ENCODE results near the gene HS2ST1.
"Not testable (repeated sequence)": the region's sequence is repeated elsewhere in the genome, so short reads cannot be mapped to it uniquely, and the experiment has no call there.

The HS2ST1 gene

GRCh38 chr1:87004857-87005256 is 90.4 kb downstream of the HS2ST1 start:
- H3K4me3 ChIP-seq (ENCODE audit: low read depth, low read length, poor library complexity, severe bottlenecking): no peak overlapping the region
- TF ChIP-seq, protein P1, sequence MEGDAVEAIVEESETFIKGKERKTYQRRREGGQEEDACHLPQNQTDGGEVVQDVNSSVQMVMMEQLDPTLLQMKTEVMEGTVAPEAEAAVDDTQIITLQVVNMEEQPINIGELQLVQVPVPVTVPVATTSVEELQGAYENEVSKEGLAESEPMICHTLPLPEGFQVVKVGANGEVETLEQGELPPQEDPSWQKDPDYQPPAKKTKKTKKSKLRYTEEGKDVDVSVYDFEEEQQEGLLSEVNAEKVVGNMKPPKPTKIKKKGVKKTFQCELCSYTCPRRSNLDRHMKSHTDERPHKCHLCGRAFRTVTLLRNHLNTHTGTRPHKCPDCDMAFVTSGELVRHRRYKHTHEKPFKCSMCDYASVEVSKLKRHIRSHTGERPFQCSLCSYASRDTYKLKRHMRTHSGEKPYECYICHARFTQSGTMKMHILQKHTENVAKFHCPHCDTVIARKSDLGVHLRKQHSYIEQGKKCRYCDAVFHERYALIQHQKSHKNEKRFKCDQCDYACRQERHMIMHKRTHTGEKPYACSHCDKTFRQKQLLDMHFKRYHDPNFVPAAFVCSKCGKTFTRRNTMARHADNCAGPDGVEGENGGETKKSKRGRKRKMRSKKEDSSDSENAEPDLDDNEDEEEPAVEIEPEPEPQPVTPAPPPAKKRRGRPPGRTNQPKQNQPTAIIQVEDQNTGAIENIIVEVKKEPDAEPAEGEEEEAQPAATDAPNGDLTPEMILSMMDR (IDR thresholded peaks at IDR 0.05; ENCODE audit: low read length): no peak
- no peak for TF ChIP-seq EZH2 (IDR thresholded peaks at IDR 0.05; ENCODE audit: borderline replicate concordance, low read length)
- no peaks in the 10 kb centered on the region for H3F3A ChIP-seq (ENCODE audit: insufficient read depth, low read length)
- peaks cover 25% of the 10 kb centered on the region for H3K79me2 ChIP-seq (ENCODE audit: insufficient read depth, low read length)
- H3K4me1 ChIP-seq (ENCODE audit: insufficient read depth, low read length, severe bottlenecking): no peaks in the 10 kb centered on the region
- no peaks in the 10 kb centered on the region for H3K9me3 ChIP-seq (ENCODE audit: low read length)
- no peaks in the 10 kb centered on the region for H4K20me1 ChIP-seq (ENCODE audit: insufficient read depth, low read length)
- H2AFZ ChIP-seq (ENCODE audit: low read length): no peak overlapping the region
- H3K9me2 ChIP-seq (ENCODE audit: low read depth, low read length): no peaks in the 10 kb centered on the region
- H3K36me3 ChIP-seq (ENCODE audit: insufficient read depth, low read length): no peaks in the 10 kb centered on the region; the same call in 1 of the 2 replicates
- no peaks in the 10 kb centered on the region for H3K27me3 ChIP-seq (ENCODE audit: insufficient read depth, low read length)
- H3K4me2 ChIP-seq (ENCODE audit: low read length): no peak overlapping the region
- H3K9ac ChIP-seq (ENCODE audit: low read length): no peak overlapping the region
- no peak overlapping the region for H3K27ac ChIP-seq (ENCODE audit: low read depth, low read length, poor library complexity, severe bottlenecking)

DNA sequence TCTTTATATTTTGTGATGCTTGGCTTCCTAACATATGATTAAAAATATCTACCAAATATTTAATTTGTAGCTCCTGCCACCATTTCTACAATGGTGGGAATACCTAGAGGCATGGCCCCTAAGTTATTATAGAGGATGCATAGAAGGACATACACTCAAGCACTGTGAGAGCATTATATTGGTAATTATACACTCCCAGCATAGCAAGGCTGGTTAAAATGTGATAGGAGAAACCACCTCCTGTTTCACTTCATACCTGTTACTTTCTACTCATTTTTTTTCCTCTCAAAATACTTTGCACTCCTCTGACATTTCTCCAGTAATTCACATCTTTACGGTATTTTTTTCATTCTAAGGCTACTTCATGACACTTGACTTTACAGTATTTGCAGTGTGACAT is 92.9 kb downstream of the HS2ST1 start:
- Histone ChIP-seq H3K4me3 (ENCODE audit: low read depth, low read length, poor library complexity, severe bottlenecking) (no peak overlapping the region), H3K27me3 (ENCODE audit: insufficient read depth, low read length) (no peaks in the 10 kb centered on the region), H3K4me1 (ENCODE audit: insufficient read depth, low read length, severe bottlenecking) (no peaks in the 10 kb centered on the region), H3K36me3 (ENCODE audit: insufficient read depth, low read length) (peaks cover 6% of the 10 kb centered on the region; the same call in 1 of the 2 replicates), H3K4me2 (ENCODE audit: low read length) (no peak overlapping the region), H3K79me2 (ENCODE audit: insufficient read depth, low read length) (peaks cover 19% of the 10 kb centered on the region), H3K9me3 (ENCODE audit: low read length) (peaks cover 4% of the 10 kb centered on the region; the same call in 1 of the 2 replicates), H3K9ac (ENCODE audit: low read length) (no peak overlapping the region), H4K20me1 (ENCODE audit: insufficient read depth, low read length) (no peaks in the 10 kb centered on the region), H3K27ac (ENCODE audit: low read depth, low read length, poor library complexity, severe bottlenecking) (no peak overlapping the region), H3K9me2 (ENCODE audit: low read depth, low read length) (no peaks in the 10 kb centered on the region), H3F3A (ENCODE audit: insufficient read depth, low read length) (no peaks in the 10 kb centered on the region), H2AFZ (ENCODE audit: low read length) (no peak overlapping the region)
- TF ChIP-seq, protein P1 (IDR thresholded peaks at IDR 0.05; ENCODE audit: low read length): no peak
- no peak for TF ChIP-seq EZH2 (IDR thresholded peaks at IDR 0.05; ENCODE audit: borderline replicate concordance, low read length)

DNA sequence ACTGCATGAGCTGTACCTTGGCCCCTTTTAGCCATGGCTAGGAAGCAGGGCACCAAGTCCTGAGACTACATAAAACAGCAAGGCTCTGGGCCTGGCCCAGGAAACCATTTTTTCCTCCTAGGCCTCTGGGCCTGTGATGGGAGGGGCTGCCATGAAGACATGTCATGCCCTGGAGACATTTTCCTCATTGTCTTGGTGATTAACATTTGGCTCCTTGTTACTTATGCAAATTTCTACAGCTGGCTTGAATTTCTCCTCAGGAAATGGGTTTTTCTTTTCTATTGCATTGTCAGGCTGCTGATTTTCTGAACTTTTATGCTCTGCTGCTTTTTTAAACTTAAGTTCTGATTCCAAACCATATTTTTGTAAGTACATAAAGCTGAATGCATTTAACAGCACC is 99.0 kb downstream of the HS2ST1 start:
- peaks cover 12% of the 10 kb centered on the region; the same call in 1 of the 2 replicates for H3K36me3 ChIP-seq (ENCODE audit: insufficient read depth, low read length)
- H3K9me2 ChIP-seq (ENCODE audit: low read depth, low read length); H3K27ac ChIP-seq (ENCODE audit: low read depth, low read length, poor library complexity, severe bottlenecking); H4K20me1 ChIP-seq (ENCODE audit: insufficient read depth, low read length); H3K27me3 ChIP-seq (ENCODE audit: insufficient read depth, low read length); H3K4me2 ChIP-seq (ENCODE audit: low read length); H3K4me3 ChIP-seq (ENCODE audit: low read depth, low read length, poor library complexity, severe bottlenecking); H2AFZ ChIP-seq (ENCODE audit: low read length); H3F3A ChIP-seq (ENCODE audit: insufficient read depth, low read length); H3K4me1 ChIP-seq (ENCODE audit: insufficient read depth, low read length, severe bottlenecking); H3K9ac ChIP-seq (ENCODE audit: low read length); H3K9me3 ChIP-seq (ENCODE audit: low read length): not testable (repeated sequence)
- H3K79me2 ChIP-seq (ENCODE audit: insufficient read depth, low read length): peaks cover 11% of the 10 kb centered on the region

DNA sequence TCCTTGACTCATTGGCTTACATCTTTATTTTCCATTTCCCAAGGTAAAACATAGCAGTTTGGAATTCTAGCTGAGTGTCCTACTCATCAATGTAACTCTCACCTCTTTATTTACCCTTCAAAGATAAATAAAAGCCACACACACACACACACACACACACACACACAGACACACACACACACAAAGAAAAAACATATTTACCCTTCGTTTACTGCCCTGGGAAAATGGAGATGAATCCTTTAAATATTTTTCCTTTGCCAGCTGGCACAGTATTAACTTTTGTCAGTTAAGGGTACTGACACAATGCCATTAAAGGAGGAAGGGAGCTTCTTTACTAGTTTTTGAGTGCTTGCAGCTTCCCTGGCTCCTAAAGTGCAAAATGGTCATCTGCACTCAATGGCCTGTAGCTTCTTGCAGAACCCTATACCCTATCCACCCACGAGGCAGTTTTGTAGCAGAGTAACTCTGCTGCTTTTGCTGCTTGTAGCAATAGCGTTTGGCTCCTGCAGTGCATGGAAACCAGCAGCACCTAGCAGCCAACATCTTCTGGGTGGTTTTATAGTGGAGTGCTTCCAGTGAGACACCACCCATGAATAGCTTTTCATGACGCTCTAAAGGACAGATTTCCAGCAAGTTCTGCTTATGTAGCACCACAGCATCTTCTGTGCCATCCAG is 103.7 kb downstream of the HS2ST1 start:
- Histone ChIP-seq H3K27me3 (ENCODE audit: insufficient read depth, low read length) (no peaks in the 10 kb centered on the region), H2AFZ (ENCODE audit: low read length) (no peak overlapping the region), H3K9ac (ENCODE audit: low read length) (no peak overlapping the region), H3K4me3 (ENCODE audit: low read depth, low read length, poor library complexity, severe bottlenecking) (no peak overlapping the region), H3K27ac (ENCODE audit: low read depth, low read length, poor library complexity, severe bottlenecking) (no peak overlapping the region), H3K79me2 (ENCODE audit: insufficient read depth, low read length) (peaks cover 40% of the 10 kb centered on the region), H4K20me1 (ENCODE audit: insufficient read depth, low read length) (no peaks in the 10 kb centered on the region), H3K9me2 (ENCODE audit: low read depth, low read length) (no peaks in the 10 kb centered on the region), H3K9me3 (ENCODE audit: low read length) (no peaks in the 10 kb centered on the region), H3F3A (ENCODE audit: insufficient read depth, low read length) (no peaks in the 10 kb centered on the region), H3K4me1 (ENCODE audit: insufficient read depth, low read length, severe bottlenecking) (no peaks in the 10 kb centered on the region), H3K4me2 (ENCODE audit: low read length) (no peak overlapping the region), H3K36me3 (ENCODE audit: insufficient read depth, low read length) (peaks cover under 1% of the 10 kb centered on the region; the same call in 1 of the 2 replicates)
- TF ChIP-seq, protein P1 (IDR thresholded peaks at IDR 0.05; ENCODE audit: low read length): no peak

Data from OCI-LY1 (cell line).